Right renal pelvis (tissue), 4 donors: ENCODE measurements around the gene PRCD. TPM values are rescaled to one million over a fixed set of nuclear protein-coding genes. Genes with fewer than 3 reads are reported as not detected.
"Not testable (repeated sequence)": the region's sequence is repeated elsewhere in the genome, so short reads cannot be mapped to it uniquely, and the experiment has no call there.

Source experiments
- DNase-seq, 4 donors: peaks; one replicate each; pipeline ENCODE4 v3.0.0-alpha.2; 2013; ENCODE audit warnings: low read depth in 4 of 4, low spot score in 3 of 4, missing footprints in 1 of 4
- polyA plus RNA-seq, 4 donors: library from polyadenylated mRNA; unstranded; fragments of 120-200 nt; gene quantifications; one replicate each; pipeline ENCODE4 v1.2.1, GENCODE V29; 2013; ENCODE audit not compliant: insufficient read length in 4 of 4

The PRCD gene
- polyA plus RNA-seq, 4 donors, result 2.7 to 4.0 (median 3.4) TPM

GRCh38 chr17:76502341-76503211, 37.3 kb upstream of the PRCD start:
- DNase-seq, result no peak

DNA sequence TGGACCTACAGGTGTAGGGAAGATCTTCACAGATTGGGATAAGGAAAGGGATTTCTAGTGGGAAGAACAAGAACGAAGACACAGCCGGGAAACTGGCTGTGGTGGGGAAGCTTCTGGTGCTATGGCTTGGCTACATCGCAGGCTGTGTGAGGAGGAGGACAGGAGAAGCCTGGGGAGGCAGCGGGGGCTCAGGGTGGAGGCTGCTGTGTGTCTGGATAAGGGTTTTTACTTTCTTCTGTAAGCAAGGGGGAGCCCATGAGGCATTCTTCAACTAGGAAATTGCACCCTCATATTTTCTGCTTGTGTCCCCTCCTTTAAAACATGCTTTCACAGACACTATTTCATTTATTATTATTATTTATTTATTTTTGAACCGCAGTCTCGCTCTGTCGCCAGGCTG, 35.7 kb upstream of the PRCD start:
- no peak for DNase-seq

DNA sequence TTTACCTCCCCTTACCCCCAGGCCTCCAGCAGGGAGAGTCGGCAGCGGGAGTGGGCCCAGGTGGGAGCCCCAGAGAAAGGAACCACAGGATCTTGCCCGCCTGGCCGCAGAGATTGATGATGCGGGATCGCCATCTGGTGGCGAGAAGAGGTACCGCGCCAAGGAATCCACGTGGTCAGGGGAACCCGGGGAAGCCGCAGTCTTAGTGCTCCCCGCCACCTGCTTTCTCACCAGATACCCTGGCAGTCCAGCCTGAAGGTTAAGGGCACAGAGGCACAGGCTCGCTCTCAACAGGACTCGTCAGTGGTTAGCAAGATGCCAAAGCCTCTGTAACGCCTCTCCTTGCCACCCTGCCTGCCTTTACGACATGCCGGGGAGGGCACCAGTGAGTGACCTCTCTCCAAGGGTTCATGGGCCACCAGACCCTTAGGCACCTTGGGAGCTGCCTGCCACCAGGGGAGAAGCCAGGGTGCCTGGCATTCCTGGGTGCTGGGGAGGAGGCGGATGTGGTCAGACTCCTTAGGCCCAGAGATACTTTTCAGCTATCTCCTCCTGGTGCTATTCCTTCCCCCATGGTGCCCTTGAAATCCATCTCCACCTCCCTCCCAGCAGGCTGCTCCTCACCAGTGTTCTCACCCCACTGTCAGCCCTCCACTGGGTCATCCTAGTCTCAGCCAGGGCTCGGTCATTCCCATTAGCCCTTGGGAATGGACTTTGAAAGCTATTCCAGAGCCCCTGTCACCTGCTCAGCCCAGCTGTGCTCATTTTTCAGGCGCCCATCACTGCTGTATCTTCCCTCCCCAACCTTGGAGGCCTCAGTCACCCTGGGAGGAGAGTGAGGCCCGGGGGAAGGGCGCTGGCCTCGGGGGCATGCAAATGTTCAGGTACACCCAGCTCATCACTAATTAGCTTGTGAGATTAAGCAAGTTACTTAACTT, 33.2 kb upstream of the PRCD start:
- DNase-seq, result no peak

DNA sequence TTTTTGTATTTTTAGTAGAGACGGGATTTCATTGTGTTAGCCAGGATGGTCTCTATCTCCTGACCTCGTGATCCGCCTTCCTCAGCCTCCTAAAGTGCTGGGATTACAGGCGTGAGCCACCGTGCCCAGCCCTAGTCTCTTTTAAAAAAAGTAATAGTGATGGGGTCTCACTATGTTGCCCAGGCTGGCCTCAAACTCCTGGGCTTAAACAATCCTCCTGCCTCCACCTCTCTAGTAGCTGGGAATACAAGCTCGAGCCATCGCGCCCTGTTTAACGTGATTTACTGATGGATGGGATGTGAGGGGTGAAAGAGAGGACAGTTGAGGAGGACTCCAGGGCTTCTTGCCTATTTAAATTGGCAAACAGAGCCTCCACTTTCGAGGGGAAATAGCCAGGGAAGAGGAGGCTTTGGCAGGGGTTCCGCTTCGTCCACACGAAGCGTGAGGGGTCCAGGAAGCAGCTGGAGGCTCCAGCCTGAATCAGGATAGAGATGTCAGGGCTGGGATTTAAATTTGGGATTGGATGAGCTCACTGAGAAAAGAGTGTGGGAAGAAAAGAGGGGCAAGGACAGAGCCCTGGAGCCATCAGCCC, 31.3 kb upstream of the PRCD start:
- not testable (repeated sequence) for DNase-seq

DNA sequence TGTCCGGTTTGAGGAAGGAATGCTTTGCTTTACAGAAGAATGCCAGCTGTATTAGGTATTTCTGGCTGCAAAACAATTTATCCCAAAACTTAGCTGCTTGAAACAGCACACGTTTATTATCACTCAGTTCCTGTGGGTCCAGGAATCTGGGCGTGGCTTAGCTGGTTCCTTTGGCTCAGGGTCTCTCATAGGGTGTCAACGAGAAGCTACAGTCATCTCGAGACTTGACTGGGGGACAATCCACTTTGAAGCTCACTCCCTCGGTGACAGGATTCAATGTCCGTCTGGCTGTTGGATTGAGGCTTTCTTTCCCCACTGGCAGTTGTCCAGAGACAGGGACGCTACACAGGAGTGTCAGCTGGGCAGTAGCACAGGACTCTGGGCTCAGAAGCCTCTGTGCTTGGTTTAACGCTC, 29.0 kb upstream of the PRCD start:
- no peak for DNase-seq

- DNase-seq, result no peak
These were observed 28.0 kb upstream of the PRCD start for GRCh38 chr17:76511668-76512365.

DNA sequence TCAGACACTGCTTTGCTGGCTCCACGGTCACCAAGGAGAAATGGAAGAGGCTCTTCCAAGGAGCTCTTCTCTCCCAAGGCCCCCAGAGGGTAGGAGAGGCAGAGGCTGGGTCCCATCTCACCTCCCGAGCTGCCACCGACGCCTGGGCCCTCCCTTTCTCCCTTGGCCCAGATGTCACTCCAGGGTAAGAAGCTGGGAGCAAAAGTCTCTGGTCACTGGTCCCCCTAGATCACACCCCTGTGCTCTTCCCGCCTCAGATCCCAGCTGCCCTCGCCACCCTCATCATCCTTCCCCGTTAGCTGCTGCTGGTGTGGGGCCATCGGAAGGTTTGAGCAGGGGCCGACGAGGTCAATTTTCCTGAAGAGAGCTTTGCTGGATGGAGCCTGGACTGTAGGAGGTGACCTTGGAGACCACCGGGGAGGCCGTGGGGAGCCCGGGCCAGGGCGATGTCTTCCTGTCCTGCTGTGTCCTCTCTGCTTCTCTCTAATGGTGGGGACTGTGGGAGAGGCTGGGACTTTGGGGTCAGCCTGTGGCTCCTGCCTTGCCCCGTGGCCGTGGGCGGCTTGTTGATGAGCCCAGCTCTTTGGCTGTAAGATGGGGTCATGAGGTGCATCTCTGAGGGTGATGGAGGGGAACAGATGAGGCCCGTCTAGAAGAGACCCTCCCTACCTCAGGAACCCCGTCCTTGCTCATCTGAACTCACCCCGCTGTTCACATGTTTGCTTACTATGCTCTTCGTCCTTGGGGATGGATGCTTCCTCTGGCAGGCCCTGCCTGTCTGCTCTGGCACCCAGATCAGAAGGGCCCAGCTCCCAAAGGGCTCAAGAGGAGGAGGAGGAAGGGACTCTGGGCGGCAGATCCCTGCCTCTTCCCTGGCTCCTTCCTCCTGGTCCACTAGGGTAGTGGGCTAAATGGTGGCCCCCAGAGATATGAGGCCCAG, 27.2 kb upstream of the PRCD start:
- no peak for DNase-seq

- DNase-seq, result no peak
These were observed 26.5 kb upstream of the PRCD start for GRCh38 chr17:76513306-76513692.

DNA sequence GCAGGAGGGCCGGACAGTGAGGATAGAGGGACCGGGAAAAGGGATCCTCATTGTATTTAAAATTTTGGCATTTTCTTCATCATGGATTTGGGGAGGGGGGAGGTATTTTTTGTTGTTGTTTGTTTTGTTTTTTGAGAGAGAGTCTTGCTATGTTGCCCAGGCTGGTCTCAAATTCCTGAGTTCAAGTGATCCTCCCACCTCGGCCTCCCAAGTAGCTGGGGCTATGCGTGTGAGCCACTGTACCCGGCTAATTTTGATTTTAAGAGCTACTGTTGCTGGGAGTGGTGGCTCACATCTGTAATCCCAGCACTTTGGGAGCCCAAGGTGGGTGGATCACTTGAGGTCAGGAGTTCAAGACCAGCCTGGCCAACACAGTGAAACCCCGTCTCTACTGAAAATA, 25.5 kb upstream of the PRCD start:
- DNase-seq, result not testable (repeated sequence)

- no peak for DNase-seq
These were observed 24.4 kb upstream of the PRCD start for GRCh38 chr17:76515274-76515949.

DNA sequence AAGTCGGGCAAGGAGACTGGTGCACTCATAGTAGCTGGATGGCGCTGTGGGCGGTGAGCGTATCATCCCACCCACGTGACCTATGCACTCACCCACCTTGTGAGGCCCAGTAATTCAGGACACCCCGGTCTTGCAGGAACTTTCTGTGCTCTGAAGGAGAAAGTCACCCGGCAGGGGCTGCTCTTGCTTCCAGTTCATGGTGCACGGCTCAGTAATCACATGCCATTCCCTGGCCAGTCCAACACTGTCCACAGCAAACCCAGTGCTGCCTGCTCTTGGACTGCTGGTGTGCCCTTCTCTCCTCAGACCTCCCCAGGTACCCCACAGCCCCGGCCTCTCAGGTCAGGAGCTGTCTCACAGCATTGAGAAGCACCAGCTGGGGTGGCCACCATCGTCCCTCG, 22.2 kb upstream of the PRCD start:
- DNase-seq, result no peak

GRCh38 chr17:76519048-76519966, 20.5 kb upstream of the PRCD start:
- no peak for DNase-seq

GRCh38 chr17:76521262-76521661, 18.6 kb upstream of the PRCD start:
- DNase-seq, result no peak

DNA sequence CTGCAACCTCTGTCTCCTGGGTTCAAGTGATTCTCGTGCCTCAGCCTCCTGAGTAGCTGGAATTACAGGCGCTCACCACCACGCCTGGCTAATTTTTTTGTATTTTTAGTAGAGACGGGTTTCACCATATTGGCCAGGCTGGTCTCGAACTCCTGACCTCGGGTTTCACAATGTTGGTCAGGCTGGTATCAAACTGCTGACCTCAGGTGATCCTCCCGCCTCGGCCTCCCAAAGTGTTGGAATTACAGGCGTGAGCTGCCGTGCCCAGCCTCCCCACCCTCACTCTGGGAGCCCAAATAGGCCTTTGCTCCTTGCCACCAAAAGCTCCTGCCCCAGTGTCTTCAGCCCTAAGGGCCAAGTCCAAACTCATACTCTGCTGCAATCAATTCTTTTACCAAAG, 18.2 kb upstream of the PRCD start:
- DNase-seq, result not testable (repeated sequence)

GRCh38 chr17:76523084-76524037, 16.5 kb upstream of the PRCD start:
- DNase-seq, result no peak

GRCh38 chr17:76524598-76525512, 15.0 kb upstream of the PRCD start:
- no peak for DNase-seq
